Endodermal cell (in vitro differentiated cells): ENCODE data around the gene VWA1. TPM values are rescaled to one million over a fixed set of nuclear protein-coding genes. Genes with fewer than 3 reads are reported as not detected.

Experiments used
- DNase-seq: peaks from one replicate; pipeline ENCODE4 v3.0.0-alpha.2; 2017
- H3K27ac ChIP-seq: 2 replicates; pipeline ENCODE4 v1.5.1; 2013; ENCODE audit warnings: mild to moderate bottlenecking, low read depth, low read length, moderate library complexity
- H3K27me3 ChIP-seq: 2 replicates; pipeline ENCODE4 v1.6.1; 2013; ENCODE audit warnings: mild to moderate bottlenecking, low read length, moderate library complexity; ENCODE audit not compliant: insufficient read depth, control insufficient read depth, poor library complexity, severe bottlenecking
- H3K36me3 ChIP-seq: 2 replicates; pipeline ENCODE4 v1.7.0; 2013; ENCODE audit warnings: mild to moderate bottlenecking, low read length, moderate library complexity; ENCODE audit not compliant: control insufficient read depth, insufficient read depth
- H3K4me1 ChIP-seq: one replicate; pipeline ENCODE4 v1.7.0; 2013; ENCODE audit warnings: low read length; ENCODE audit not compliant: control insufficient read depth, insufficient read depth
- H3K4me3 ChIP-seq: 2 replicates; pipeline ENCODE4 v1.5.1; 2013; ENCODE audit warnings: mild to moderate bottlenecking, low read length, moderate library complexity
- H3K9ac ChIP-seq: 2 replicates; pipeline ENCODE4 v1.6.1; 2013; ENCODE audit warnings: mild to moderate bottlenecking, low read length, moderate library complexity; ENCODE audit not compliant: poor library complexity, severe bottlenecking; ENCODE audit errors: extremely low read depth
- H3K9me3 ChIP-seq: 2 replicates; pipeline ENCODE4 v1.6.1; 2013; ENCODE audit warnings: mild to moderate bottlenecking, low read length, moderate library complexity; ENCODE audit not compliant: control insufficient read depth
- H3K27ac Mint-ChIP-seq: 2 replicates; pipeline ENCODE4 v1.8.0; 2020; ENCODE audit warnings: mixed read lengths
- H3K27me3 Mint-ChIP-seq: 2 replicates; pipeline ENCODE4 v1.8.0; 2021; ENCODE audit warnings: mild to moderate bottlenecking, mixed read lengths; ENCODE audit not compliant: insufficient read depth
- H3K36me3 Mint-ChIP-seq: 2 replicates; pipeline ENCODE4 v1.8.0; 2020; ENCODE audit warnings: low read depth, mixed read lengths
- H3K4me1 Mint-ChIP-seq: 2 replicates; pipeline ENCODE4 v1.8.0; 2020; ENCODE audit warnings: mixed read lengths
- H3K4me3 Mint-ChIP-seq: 2 replicates; pipeline ENCODE4 v1.8.0; 2020; ENCODE audit warnings: mild to moderate bottlenecking, moderate library complexity, mixed read lengths
- H3K9me3 Mint-ChIP-seq: 2 replicates; pipeline ENCODE4 v1.8.0; 2020; ENCODE audit warnings: mild to moderate bottlenecking, mixed read lengths
- WGBS, 2 experiments: methylation state at CpG; one replicate each; pipeline versions ENCODE4 v1.1.5 to v1.1.7; 2013; ENCODE audit warnings: missing lambda C conversion rate in 2 of 2, mixed read lengths in 1 of 2; ENCODE audit not compliant: insufficient coverage in 1 of 2, insufficient read length in 1 of 2; 5-methylcytosine and 5-hydroxymethylcytosine counted together
- total RNA-seq, 2 donors: library from RNA; stranded (reverse); fragmentation: NEBNext Ultra II Directional in 1 of 2; extraction: Animal tissue kit (Norgen Biotek cat#: 25700) in 1 of 2; gene quantifications; 2 replicates in 1 of 2; 3 replicates in 1 of 2; pipeline ENCODE4 v1.2.1, GENCODE V29; 2021
- TF ChIP-seq, protein P1 (sequence below): fragments of 200-600 bp; sonication (generic); conservative IDR thresholded peaks from 2 replicates; pipeline ENCODE4 v1.5.0; 2021; ENCODE audit warnings: antibody characterized with exemption, mild to moderate bottlenecking

The VWA1 gene
- total RNA-seq, 2 donors from 2014 or later = 12.7 to 17.4 TPM

DNA sequence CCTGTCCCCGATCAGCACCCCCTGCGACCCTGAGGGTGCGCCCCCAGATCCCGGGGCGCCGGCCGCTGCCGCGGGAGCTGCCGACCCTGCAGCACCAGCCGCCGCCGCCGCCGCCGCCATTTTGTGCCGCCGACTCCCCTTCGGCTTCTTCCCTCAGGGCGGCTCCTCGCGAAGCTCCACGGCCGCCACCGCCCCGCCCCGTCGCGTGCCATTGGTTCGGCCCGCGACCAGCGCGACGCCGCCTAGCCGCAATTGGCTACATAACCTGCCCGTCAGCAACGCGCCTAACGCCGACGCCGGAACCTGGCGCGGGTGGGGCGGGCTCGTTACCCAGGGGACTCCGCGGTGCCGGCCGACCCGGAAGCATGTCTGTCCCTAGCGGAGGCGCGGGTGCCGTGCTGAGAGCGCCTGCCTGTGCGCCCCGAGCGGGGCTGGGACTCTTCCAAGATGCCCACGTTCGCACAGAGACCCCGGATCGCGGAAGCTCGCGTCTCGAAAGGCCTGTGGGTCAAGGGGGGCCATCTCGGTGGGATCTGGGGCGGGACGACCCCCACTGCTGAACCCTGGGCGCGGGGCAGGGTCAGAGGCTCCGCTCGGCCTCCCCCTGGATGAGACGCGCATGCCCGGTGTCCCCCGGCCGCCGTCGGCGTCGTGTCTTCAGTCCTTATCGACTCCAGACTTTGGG lies 36.2 kb upstream of the VWA1 start, which contains the start of gene CCNL2:
TSS of gene CCNL2 (minus strand) at position 149 of the 685 bp plus-strand sequence. CDS start at position 120, 29 bp downstream.
- whole genome bisulfite sequencing, 2 experiments = 0% methylated on average over 49 to 86 of the region's 86 CpGs
- peaks cover 64% of the 10 kb centered on the region for H3K36me3 ChIP-seq
- Mint-ChIP-seq H3K27me3 (no peaks in the 10 kb centered on the region), H3K4me1 (peaks cover 25% of the 10 kb centered on the region), H3K4me3 (peak within 1 kb of the TSS; percentile 88), H3K36me3 (peaks cover 67% of the 10 kb centered on the region), H3K9me3 (no peaks in the 10 kb centered on the region), H3K27ac (peak within 1 kb of the TSS; percentile 93)
- no peaks in the 10 kb centered on the region for H3K9me3 ChIP-seq
- no peaks in the 10 kb centered on the region for H3K27me3 ChIP-seq
- peak within 1 kb of the TSS; percentile 90 for H3K9ac ChIP-seq
- TF ChIP-seq, protein P1, sequence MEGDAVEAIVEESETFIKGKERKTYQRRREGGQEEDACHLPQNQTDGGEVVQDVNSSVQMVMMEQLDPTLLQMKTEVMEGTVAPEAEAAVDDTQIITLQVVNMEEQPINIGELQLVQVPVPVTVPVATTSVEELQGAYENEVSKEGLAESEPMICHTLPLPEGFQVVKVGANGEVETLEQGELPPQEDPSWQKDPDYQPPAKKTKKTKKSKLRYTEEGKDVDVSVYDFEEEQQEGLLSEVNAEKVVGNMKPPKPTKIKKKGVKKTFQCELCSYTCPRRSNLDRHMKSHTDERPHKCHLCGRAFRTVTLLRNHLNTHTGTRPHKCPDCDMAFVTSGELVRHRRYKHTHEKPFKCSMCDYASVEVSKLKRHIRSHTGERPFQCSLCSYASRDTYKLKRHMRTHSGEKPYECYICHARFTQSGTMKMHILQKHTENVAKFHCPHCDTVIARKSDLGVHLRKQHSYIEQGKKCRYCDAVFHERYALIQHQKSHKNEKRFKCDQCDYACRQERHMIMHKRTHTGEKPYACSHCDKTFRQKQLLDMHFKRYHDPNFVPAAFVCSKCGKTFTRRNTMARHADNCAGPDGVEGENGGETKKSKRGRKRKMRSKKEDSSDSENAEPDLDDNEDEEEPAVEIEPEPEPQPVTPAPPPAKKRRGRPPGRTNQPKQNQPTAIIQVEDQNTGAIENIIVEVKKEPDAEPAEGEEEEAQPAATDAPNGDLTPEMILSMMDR = peak; percentile 73
- DNase-seq = peak; percentile 100
- H3K4me3 ChIP-seq = peak within 1 kb of the TSS; percentile 98
- H3K27ac ChIP-seq = peak within 1 kb of the TSS; percentile 73
- H3K4me1 ChIP-seq = peaks cover 20% of the 10 kb centered on the region

DNA sequence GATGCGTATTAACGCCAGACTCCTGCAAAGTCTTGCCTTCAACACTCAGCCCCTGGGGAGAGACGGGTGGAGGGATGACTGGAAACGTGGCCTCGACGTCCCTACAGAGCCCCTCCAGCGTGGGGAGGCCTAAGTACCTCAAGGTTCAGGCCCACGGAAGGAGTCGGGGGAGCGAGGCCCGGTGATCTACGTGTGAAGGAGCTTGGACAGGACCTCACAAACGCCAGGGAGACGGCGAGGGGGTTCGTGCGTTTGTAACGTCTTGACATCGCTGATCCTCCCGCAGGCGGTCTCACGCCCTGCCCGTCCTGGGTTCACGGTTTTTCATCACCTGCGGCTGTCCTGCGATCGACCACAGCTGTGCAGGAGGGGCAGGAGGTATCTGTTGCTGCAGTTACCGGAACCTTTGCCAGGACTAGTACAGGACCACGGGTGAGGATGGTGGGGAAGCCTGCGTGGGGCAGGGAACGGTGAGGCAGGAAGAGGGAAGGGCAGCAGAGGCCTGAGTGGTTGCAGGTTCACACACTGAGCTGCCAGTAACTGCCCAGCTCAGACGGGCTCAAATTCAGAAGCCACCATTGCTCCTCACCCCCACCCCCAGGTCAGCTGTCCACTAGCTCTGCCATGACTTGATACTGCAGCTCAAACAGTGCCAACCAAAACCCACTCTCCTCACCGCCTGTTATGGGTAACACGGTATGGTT lies 35.5 kb upstream of the VWA1 start:
- Histone ChIP-seq H3K9ac (peak overlapping the region; percentile 81), H3K27me3 (no peaks in the 10 kb centered on the region), H3K27ac (peak overlapping the region; percentile 51), H3K36me3 (peaks cover 67% of the 10 kb centered on the region), H3K9me3 (no peaks in the 10 kb centered on the region), H3K4me1 (peaks cover 20% of the 10 kb centered on the region), H3K4me3 (peak overlapping the region; percentile 95)
- WGBS, 2 experiments = 10 to 15% methylated on average over 12 to 34 of the region's 34 CpGs
- Mint-ChIP-seq H3K27ac (peak overlapping the region; percentile 93), H3K36me3 (peaks cover 66% of the 10 kb centered on the region), H3K27me3 (no peaks in the 10 kb centered on the region), H3K4me1 (peaks cover 25% of the 10 kb centered on the region), H3K4me3 (peak overlapping the region; percentile 88), H3K9me3 (no peaks in the 10 kb centered on the region)
- DNase-seq = peak; percentile 65
- TF ChIP-seq, protein P1 = no peak

DNA sequence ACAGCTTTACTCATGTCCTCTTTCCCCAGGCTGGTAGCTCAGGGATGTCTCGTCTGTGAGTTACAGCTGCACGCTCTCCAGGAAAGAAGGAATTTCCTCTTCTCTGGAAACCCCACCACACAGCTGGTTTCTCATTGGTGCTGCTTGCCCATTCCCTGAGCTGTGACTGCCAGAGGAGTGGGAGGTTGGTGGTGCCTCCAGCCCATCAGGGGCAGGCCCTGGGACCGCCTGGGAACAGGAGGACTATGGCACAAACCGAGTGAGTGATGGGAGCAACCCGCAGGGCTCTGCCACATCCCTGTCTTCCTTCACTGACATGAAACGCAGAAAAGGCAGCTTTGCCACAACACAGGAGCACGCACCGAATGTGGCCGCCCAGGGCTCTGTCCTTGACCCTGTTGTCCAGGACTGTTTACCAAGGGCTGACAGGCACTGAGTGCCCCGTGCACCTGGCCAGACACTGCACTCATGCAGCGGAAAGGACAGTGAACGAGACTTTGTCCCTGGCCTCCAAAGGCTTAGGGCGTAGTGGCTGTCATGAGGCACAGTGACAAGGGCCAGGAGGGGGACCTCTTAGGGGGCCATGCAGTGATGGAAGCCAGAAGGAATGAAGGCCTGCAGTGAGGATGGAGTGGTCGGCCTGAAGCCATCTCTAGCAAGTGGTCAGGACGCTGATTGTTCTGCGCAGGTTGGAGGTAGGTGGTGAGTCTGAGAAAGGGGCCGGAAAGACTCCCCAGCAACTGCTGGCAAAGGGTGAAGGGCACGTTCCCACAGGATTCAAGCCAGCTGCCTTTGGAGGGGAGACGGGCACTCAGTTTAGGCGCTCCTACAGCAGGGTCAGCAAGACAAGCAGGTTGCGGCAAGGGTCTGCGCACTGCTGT lies 34.7 kb upstream of the VWA1 start:
- TF ChIP-seq, protein P1 = no peak
- no peaks in the 10 kb centered on the region for H3K9me3 Mint-ChIP-seq
- Histone ChIP-seq H3K9me3 (no peaks in the 10 kb centered on the region), H3K9ac (peak overlapping the region; percentile 81), H3K4me1 (peaks cover 20% of the 10 kb centered on the region), H3K27me3 (no peaks in the 10 kb centered on the region), H3K4me3 (peak overlapping the region; percentile 95), H3K36me3 (peaks cover 67% of the 10 kb centered on the region), H3K27ac (no peak overlapping the region)
- peak overlapping the region; percentile 93 for H3K27ac Mint-ChIP-seq
- peaks cover 66% of the 10 kb centered on the region for H3K36me3 Mint-ChIP-seq
- H3K4me3 Mint-ChIP-seq = peak overlapping the region; percentile 88
- peaks cover 25% of the 10 kb centered on the region for H3K4me1 Mint-ChIP-seq
- no peaks in the 10 kb centered on the region for H3K27me3 Mint-ChIP-seq
- DNase-seq = no peak
- WGBS, 2 experiments = 95 to 96% methylated on average over 17 to 22 of the region's 22 CpGs
